RPMI7951 (cell line): ENCODE measurements around the gene NDUFA6. TPM values are rescaled to one million over a fixed set of nuclear protein-coding genes. Genes with fewer than 3 reads are reported as not detected.
"Not testable (repeated sequence)": the region's sequence is repeated elsewhere in the genome, so short reads cannot be mapped to it uniquely, and the experiment has no call there.

Experiments
- DNase-seq: peaks from one replicate; pipeline ENCODE4 v3.0.0-alpha.2; 2012; ENCODE audit warnings: low read depth
- total RNA-seq: library from RNA; depleted of rRNA; stranded (reverse); fragments of >200 nt; shearing (Covaris generic); gene quantifications from 2 replicates; pipeline ENCODE4 v1.2.3, GENCODE V29; 2014; rRNA removed

Gene NDUFA6
- 96.1 and 105 TPM in 2 replicates for total RNA-seq

DNA sequence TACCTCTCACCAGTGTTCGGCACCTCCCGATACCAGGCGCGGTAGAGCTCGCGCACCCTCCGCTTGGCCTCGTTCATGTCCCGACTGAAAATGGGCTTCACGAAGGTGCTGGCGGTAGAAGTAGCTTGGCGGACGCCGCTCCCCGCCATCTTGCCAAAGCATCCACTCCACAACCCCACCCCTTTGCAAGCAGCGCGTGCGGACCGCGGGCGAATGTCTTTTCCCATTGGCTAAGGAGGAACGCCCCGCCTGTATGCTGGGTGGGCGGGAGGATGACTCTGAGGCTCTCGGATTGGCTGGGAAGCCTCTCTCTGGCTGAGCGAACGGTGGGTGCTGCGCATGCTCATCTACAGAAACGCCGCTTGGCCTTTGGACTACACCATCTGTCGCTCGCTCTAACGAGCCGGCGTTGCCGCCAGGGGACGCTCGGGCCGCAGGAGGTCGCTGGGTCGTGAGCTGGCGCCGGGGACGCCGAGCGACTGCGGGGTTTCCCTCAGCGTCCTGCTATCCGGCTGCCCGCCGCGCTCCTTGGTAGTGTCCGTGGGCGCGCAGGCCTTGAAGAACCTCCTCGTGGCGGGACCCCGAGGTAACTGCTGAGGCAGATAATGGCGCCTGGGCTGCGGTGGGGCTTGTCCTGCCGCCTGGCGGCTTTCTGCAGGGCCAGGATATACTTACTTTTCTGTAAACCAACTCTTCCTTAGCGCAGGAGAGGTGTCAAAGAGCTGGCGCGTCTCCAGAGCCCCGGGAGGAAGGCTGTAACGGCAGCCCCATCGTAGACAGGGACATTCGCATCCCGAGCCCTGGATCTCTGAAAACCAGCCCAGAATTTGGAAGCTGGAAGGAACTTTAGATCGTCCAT lies at the start of gene NDUFA6:
Gene NDUFA6, minus strand, starts transcription at position 177 of the 859 bp plus-strand sequence. Its CDS starts 28 bp downstream, at position 149.
- DNase-seq: peak; percentile 97

DNA sequence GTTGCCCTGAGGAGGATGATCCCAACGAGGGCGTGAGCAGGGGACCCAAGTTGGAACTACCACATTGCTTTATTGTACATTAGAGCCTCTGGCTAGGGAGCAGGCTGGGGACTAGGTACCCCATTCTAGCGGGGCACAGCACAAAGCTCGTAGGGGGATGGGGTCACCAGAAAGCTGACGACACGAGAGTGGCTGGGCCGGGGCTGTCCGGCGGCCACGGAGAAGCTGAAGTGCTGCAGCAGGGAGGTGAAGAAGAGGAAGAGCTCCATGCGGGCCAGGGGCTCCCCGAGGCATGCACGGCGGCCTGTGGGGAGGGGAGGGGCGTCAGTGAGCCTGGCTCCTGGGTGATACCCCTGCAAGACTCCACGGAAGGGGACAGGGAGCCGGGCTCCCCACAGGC lies 49.6 kb upstream of the NDUFA6 start:
- DNase-seq: not testable (repeated sequence)

DNA sequence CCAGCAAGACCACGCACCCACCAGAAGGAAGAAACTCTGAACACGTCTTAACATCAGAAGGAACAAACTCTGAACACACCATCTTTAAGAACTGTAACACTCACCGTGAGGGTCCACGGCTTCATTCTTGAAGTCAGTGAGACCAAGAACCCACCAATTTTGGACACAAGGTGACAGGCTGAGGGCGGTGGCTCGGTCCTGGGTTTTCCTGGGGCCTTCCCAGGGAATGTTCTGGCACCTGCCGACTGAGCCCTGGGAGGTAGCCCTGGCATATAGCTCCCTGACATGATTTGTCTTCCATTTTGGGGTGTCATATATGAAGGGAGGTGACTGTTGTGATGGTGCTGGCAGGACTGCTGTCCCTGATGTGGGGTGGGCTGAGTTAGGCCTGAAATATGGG lies 48.9 kb upstream of the NDUFA6 start:
- DNase-seq: not testable (repeated sequence)

DNA sequence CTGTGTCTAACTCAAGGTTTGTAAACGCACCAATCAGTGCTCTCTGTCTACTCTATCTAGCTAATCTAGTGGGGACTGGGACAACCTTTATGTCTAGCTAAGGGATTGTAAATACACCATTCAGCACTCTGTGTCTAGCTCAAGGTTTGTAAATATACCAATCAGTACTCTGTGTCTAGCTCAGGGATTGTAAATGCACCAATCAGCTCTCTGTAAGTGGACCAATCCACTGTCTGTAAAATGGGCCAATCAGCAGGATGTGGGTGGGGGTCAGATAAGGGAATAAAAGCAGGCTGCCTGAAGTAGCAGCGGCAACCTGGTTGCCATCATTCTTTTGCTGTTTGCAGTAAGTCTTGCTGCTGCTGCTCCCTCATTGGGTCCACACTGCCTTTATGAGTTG lies 48.4 kb upstream of the NDUFA6 start:
- DNase-seq: no peak

DNA sequence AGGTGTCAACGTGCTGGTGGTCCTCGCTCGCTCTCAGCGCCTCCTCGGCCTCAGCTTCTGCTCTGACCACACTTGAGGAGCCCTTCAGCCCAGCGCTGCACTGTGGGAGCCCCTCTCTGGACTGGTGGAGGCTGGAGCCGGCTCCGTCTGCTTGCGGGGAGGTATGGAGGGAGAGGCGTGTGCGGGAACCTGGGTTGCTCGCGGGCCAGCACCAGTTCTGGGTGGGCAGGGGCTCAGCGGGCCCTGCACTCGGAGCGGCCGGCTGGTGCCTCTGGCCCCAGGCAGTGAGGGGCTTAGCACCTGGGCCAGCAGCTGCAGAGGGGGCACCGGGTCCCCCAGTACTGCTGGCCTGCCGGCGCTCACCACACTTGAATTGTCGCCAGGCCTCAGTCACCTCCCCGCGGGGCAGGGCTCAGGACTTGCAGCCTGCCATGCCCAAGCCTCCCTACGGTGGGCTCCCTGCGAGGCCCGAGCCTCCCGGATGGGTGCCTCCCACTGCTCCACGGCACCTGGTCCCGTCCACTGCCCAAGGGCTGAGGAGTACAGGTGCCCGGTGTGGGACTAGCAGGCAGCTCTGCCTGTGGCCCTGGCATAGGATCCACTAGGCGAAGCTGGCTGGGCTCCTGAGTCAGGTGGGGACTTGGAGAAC lies 47.7 kb upstream of the NDUFA6 start:
- no peak for DNase-seq

DNA sequence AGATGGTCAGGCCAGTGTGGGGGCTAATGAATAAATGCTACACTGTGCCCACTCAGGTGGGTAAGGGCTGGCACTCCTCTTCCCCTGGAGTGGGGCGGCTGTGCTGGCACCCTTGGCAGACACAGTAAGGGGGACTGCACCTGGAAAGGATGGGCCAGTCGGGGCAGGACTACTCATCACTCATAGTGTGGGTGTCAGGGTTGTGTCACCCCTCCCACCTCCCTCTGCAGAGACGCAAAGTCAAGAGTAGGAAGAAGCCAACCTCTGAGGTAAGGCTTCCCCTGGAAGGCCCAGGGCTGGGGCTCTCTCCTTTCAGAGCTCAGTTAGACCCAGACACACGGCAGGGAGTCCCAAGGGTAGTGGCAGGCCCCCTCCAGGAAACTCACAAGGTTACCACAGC lies 45.1 kb upstream of the NDUFA6 start:
- DNase-seq: not testable (repeated sequence)

DNA sequence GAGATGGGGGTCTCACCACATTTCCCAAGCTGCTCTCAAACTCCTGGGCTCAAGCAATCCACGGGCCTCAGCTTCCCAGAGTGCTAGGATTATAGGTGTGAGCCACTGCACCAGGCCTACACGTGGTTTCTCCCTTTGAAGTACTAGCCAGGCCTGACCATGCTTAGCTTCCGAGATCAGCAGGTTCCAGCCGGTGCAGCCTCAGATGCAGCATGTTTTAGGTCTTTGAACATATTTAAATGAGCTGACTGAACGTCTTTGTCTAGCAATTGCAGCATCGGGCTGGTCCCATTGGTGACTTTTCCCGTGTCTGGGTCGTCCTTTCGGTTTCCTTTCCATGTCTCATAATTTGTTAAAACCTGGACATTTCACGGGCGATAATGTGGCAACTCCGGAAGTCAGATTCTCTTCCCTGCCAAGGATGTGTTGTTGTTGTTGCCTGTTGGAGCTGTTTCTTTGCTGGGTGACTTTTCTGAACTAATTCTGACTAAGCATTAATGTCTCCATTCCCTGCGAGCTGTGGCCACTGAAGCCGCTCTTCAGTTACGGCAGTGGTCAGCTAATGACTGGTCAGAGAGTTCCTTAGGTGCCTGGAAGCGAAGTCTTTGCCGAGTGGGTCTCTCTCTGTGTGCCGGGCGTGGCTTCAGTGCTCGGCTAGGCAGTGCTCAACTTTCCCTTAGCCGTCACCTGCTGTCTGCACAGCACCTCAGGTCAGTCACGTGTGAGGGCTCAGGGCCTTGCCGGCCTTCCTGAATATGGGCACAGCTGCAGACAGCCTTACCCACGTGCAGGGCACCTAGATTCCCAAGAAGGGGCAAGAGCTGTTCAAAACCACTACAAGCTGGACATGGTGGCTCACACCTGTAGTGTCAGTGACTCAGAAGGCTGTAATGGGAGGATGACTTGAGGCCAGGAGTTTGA lies 43.8 kb upstream of the NDUFA6 start:
- peak; percentile 32 for DNase-seq

DNA sequence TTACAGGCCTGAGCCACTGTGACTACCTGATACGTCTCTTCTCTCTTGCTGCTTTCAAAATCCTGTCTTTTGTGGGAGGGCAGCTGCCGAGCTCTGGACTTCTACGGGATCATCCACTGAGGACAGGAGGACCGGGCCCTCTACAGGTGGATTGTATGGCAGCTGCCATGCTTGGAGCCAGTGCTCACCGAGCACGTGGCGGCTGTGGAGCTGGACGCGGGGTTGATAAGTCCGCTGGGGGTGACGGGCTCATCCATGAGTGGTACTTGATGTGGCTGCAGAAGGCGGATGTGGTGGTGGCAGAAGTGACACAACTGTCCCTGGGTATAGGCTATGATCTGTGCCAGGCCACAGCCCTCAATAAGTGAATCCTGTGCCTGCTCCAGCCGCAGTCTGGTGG lies 41.9 kb upstream of the NDUFA6 start:
- DNase-seq: no peak

DNA sequence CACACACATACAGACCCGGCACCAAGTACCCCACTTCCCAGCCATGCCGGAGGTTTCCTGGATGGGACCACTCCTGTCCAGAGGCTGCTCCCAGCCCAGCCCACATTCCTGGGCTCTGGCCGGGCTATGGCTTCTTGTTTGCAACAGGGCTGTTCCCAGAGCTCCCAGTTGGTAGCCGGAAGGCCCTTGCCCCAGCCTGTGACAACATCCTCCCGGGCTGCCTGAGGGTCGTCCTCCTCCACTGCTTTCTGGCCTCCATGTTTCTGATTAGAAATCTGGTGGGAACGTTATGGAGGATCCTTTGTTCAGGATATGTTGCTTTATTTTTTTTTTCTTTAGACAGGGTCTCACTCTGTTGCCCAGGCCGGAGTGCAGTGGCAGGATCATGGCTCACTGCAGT lies 41.0 kb upstream of the NDUFA6 start:
- DNase-seq: no peak

DNA sequence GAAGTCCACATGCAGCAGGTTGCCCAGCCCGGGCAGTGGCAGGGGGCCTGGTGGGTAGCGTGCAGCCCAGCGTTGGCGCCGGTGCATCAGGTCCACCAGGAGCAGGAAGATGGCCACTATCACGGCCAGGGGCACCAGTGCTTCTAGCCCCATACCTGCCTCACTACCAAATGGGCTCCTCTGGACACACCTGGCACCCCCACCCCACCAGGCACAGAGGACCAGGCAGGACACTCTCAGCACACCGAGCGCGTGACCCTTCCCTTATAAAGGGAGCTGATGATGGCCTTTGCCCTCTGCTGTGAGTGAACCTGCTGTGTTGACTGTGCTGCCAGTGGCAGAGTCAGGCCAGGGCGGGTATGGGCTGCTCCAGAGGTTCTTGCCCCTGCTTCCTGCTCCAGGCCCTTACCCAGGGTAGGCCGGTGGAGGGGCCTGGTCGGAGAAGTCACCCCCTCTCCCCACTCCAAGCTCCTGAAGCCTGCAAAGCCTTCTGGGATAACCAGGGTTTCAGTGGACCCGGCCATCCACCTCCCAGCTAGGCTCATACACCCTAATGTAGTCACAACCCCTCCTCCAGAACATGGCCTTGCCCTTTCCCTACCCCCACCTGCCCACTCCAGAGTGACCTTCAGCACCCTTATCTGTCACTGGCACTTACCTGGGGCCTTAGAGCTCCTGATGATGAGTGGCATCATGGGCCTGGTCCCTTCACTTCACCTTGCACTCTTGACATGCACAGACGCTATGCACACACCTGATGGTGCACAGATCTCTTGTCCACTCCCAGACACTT lies 40.3 kb upstream of the NDUFA6 start, which contains the start of gene CYP2D6:
Gene CYP2D6, minus strand, starts transcription at position 172 of the 793 bp plus-strand sequence. Its CDS starts 19 bp downstream, at position 153.
- DNase-seq: not testable (repeated sequence)

DNA sequence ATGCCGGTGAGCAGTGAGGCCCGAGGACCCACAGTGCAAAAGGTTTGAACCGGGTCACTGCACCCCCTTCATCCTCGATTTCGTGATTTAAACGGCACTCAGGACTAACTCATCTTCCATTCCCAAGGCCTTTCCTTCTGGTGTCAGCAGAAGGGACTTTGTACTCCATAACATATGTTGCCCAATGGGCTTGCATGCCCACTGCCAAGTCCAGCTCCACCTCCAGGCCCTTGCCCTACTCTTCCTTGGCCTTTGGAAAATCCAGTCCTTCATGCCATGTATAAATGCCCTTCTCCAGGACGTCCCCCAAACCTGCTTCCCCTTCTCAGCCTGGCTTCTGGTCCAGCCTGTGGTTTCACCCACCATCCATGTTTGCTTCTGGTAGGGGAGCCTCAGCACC lies 39.6 kb upstream of the NDUFA6 start:
- not testable (repeated sequence) for DNase-seq

DNA sequence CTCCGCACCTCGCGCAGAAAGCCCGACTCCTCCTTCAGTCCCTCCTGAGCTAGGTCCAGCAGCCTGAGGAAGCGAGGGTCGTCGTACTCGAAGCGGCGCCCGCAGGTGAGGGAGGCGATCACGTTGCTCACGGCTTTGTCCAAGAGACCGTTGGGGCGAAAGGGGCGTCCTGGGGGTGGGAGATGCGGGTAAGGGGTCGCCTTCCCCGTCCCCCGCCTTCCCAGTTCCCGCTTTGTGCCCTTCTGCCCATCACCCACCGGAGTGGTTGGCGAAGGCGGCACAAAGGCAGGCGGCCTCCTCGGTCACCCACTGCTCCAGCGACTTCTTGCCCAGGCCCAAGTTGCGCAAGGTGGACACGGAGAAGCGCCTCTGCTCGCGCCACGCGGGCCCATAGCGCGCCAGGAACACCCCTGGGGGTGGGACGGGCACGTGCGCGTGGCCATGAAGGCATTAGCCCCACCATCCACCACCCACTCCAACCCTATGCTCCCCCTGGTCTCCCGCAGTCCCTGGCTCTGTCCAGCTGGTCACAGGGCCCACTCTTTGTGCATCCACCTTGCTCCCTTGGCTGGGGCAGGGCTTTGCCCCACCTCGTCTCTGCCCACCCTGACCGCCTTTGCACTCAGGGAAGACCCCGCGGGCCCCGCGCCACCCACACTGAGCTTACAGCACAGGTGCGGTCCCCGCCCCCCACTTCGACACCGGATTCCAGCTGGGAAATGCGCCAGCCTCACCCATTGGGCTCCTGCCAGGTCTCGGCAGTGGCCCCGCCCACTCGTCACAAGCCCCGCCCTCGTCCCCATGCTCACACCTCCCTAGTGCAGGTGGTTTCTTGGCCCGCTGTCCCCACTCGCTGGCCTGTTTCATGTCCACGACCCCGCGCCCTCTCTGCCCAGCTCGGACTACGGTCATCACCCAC lies 38.5 kb upstream of the NDUFA6 start:
- DNase-seq: not testable (repeated sequence)

DNA sequence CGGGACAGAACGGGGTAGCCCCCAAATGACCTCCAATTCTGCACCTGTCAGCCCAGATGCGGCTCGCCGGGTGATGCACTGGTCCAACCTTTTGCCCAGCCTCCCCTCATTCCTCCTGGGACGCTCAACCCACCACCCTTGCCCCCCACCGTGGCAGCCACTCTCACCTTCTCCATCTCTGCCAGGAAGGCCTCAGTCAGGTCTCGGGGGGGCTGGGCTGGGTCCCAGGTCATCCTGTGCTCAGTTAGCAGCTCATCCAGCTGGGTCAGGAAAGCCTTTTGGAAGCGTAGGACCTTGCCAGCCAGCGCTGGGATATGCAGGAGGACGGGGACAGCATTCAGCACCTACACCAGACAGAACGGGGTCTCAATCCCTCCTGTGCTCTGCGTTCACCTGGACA lies 37.4 kb upstream of the NDUFA6 start:
- not testable (repeated sequence) for DNase-seq

DNA sequence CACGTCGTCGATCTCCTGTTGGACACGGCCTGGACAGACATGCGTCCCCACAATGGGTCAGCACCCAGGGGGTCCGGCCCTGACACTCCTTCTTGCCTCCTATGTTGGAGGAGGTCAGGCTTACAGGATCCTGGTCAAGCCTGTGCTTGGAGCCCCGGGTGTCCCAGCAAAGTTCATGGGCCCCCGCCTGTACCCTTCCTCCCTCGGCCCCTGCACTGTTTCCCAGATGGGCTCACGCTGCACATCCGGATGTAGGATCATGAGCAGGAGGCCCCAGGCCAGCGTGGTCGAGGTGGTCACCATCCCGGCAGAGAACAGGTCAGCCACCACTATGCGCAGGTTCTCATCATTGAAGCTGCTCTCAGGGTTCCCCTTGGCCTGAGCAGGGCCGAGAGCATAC lies 37.0 kb upstream of the NDUFA6 start:
- DNase-seq: no peak

DNA sequence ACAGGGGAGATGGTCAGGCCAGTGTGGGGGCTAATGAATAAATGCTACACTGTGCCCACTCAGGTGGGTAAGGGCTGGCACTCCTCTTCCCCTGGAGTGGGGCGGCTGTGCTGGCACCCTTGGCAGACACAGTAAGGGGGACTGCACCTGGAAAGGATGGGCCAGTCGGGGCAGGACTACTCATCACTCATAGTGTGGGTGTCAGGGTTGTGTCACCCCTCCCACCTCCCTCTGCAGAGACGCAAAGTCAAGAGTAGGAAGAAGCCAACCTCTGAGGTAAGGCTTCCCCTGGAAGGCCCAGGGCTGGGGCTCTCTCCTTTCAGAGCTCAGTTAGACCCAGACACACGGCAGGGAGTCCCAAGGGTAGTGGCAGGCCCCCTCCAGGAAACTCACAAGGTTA lies 33.0 kb upstream of the NDUFA6 start:
- not testable (repeated sequence) for DNase-seq

DNA sequence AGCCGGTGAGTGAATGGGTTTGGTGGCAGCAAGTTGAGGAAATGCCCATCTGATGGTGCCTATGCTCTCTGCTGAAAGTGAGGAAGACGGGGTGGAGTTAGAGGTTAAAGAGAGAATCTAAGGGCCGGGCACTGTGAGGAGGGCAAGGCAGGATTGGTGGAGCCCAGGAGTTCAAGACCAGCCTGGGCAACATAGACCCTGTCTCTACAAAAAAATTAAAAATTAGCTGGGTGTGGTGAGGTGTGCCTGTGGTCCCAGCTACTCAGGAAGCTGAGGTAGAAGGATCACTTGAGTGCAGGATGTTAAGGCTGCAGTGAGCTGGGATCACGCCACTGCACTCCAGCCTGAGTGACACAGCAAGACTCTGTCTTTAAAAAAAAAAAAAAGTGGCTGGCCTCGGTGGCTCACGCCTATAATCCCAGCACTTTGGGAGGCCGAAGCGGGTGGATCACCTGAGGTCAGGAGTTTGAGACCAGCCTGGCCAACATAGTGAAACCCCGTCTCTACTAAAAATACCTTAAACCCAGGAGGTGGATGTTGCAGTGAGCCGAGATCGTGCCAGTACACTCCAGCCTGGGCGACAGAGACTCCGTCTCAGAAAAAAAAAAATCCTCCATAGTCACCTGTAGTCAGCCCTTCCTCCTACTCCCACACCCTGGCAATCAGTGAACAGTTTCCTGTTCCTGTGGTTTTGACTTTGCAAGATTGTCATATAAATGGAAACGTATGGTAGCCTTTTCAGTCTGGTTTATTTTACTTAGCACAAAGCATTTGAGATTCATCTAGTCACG lies 29.9 kb upstream of the NDUFA6 start:
- not testable (repeated sequence) for DNase-seq

DNA sequence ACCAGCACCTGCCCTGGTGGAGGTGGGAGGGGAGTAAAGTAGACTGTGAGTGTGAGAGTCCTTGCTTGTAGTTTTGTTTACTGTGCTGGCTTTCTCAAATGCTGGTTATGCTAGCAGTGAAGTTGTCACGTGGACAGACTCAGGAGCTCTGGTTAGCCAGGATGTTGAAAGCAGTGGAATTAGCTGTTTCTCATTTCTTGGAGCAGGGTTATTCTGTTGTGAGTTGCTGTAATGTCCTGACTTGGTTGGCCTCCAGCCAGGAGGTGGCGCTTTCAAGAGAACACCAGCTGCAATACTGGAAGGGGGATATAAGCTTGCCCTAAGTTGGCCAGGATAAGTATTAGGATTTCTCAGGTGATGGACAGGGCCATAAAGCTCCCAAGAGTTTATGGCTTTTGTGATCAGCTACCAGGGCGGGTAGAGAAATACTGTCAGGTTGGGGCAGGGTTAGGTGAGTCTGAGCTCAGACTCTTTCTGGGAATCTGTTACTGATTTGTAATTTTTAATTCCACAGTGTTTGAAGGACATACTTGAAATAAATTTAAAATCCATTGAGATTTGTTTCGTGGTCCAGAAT lies 26.4 kb upstream of the NDUFA6 start:
- DNase-seq: no peak

DNA sequence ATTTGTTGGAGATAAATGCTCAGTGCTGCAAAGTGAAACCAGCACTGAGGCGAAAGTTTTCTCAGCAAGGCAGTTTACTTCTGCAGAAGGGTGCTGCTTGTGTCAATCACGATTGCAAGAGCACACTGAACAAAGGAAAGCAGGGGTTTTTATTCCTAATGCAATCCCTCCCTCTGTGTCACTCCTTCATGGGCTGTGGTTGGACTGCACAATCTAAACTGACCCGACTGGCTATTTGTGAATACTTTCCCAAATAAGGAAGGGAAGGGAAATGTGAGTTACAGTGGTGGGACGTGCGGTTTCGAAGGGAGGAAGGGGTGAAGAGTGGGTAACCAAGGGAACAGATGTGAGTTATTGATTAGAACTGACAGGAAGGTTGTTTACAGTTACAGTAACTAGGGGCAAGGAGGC lies 24.9 kb upstream of the NDUFA6 start:
- DNase-seq: not testable (repeated sequence)

DNA sequence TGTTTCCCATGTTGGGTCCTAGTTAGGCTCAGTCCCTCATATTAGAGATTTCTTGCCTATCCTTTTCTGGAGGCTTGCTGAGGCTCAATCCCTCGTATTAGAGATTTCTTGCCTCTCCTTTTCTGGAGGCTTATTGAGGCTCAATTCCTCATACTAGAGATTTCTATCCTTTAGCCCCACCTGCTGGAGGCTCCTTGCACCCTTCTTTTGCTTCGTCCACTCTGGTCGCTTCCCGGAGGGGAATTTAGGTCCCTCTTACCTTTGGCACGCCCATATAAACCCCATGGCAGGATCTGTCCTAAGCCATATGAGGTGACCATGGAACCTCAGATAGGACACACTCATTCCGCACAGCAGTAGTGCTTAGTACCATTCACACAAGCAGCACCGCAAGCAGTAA lies 24.1 kb upstream of the NDUFA6 start:
- no peak for DNase-seq
